Gastroesophageal sphincter (tissue), 4 donors: Measurements from ENCODE around the gene ACOX1. TPM values are rescaled to one million over a fixed set of nuclear protein-coding genes. Genes with fewer than 3 reads are reported as not detected.

Source experiments
- ATAC-seq: fragments of 150-250 bp; one replicate; pipeline ENCODE4 v1.9.1; 2016; ENCODE audit warnings: mild to moderate bottlenecking, moderate library complexity
- H3K27ac ChIP-seq, 4 donors: fragments of 200-600 bp; sonication (generic) in 3 of 4; 1 replicate in 3 of 4; 2 replicates in 1 of 4; pipeline ENCODE4 v1.5.1; 2016 to 2019
- H3K27me3 ChIP-seq: fragments of 200-600 bp; sonication (generic); one replicate; pipeline ENCODE4 v1.5.1; 2019
- H3K36me3 ChIP-seq, 2 donors: fragments of 200-600 bp; sonication (generic); one replicate each; pipeline ENCODE4 v1.5.1; 2019; ENCODE audit warnings: control low read depth in 1 of 2
- H3K4me1 ChIP-seq, 3 donors: fragments of 200-600 bp; sonication (generic); 1 replicate in 2 of 3; 2 replicates in 1 of 3; pipeline ENCODE4 v1.5.1; 2016 to 2019; ENCODE audit warnings: control low read depth in 2 of 3
- H3K4me3 ChIP-seq, 2 donors: fragments of 200-600 bp; sonication (generic); one replicate each; pipeline ENCODE4 v1.5.1; 2019; ENCODE audit warnings: mild to moderate bottlenecking in 1 of 2, moderate library complexity in 1 of 2
- H3K9me3 ChIP-seq, 3 donors: fragments of 200-600 bp; sonication (generic); one replicate each; pipeline ENCODE4 v1.5.1; 2017 to 2019; ENCODE audit warnings: control low read depth in 2 of 3
- EP300 ChIP-seq: sonication (generic); formaldehyde crosslinking; IDR thresholded peaks from one replicate; pipeline ENCODE4 v1.6.1; 2017; ENCODE audit warnings: antibody characterized with exemption, mild to moderate bottlenecking
- POLR2A ChIP-seq, 2 donors: fragments of 450-650 bp; IDR thresholded peaks; one replicate each; pipeline ENCODE4 v1.6.1; 2017; ENCODE audit warnings: antibody characterized with exemption in 2 of 2, mild to moderate bottlenecking in 2 of 2, moderate library complexity in 1 of 2
- POLR2AphosphoS5 ChIP-seq: sonication (generic); formaldehyde crosslinking; IDR thresholded peaks from one replicate; pipeline ENCODE4 v1.6.1; 2017; ENCODE audit warnings: antibody characterized with exemption
- WGBS, 2 donors: methylation state at CpG; one replicate each; pipeline ENCODE4 v1.1.5; 2018; ENCODE audit warnings: low coverage in 1 of 2; 5-methylcytosine and 5-hydroxymethylcytosine counted together
- total RNA-seq, 4 donors: library from RNA; depleted of rRNA; stranded (reverse); fragments of >200 nt; gene quantifications; one replicate each; pipeline ENCODE4 v1.1.0, GENCODE V29; 2016
- TF ChIP-seq, protein P1 (sequence below), 4 experiments: fragments of 200-600 bp in 2 of 4; fragments of 450-650 bp in 2 of 4; sonication (generic) in 1 of 4; IDR thresholded peaks; one replicate each; pipeline ENCODE4 v1.5.1; 2017 to 2019; ENCODE audit warnings: antibody characterized with exemption in 4 of 4, mild to moderate bottlenecking in 2 of 4, moderate library complexity in 2 of 4

Gene ACOX1
- total RNA-seq, 4 donors from 2014 or later, result 45.9 to 63.4 (median 54.2) TPM

DNA sequence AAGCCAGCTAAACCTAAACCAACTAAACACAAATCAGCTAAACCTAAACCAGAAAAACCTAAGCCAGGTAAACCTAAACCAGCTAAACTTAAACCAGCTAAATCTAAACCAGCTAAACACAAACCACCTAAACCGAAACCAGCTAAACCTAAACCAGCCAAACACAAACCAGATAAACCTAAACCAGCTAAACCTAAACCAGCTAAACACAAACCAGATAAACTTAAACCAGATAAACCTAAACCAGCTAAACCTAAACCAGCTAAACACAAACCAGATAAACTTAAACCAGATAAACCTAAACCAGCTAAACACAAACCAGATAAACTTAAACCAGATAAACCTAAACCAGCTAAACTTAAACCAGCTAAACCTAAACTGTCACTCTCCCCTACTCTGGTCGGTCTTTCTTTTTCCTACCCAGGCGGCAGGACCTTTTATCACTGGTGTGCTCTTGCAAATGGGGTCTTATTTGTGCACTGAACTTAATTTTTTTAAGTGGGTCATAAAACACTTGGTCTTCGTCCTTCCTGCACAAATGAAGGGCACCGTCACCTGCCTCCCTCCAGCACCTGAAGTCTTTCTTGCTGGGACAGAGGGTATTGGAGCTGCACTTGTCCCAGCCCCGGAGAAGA is 41.0 kb upstream of the ACOX1 start:
- Histone ChIP-seq H3K4me3 (no peak overlapping the region), H3K27ac (no peak overlapping the region), H3K36me3 (no peaks in the 10 kb centered on the region), H3K4me1 (no peaks in the 10 kb centered on the region), H3K27me3 (peaks cover 22% of the 10 kb centered on the region), H3K9me3 (no peaks in the 10 kb centered on the region)
- TF ChIP-seq EP300 (no peak), POLR2AphosphoS5 (no peak), POLR2A (IDR thresholded peaks at IDR 0.05) (no peak)
- TF ChIP-seq, protein P1, sequence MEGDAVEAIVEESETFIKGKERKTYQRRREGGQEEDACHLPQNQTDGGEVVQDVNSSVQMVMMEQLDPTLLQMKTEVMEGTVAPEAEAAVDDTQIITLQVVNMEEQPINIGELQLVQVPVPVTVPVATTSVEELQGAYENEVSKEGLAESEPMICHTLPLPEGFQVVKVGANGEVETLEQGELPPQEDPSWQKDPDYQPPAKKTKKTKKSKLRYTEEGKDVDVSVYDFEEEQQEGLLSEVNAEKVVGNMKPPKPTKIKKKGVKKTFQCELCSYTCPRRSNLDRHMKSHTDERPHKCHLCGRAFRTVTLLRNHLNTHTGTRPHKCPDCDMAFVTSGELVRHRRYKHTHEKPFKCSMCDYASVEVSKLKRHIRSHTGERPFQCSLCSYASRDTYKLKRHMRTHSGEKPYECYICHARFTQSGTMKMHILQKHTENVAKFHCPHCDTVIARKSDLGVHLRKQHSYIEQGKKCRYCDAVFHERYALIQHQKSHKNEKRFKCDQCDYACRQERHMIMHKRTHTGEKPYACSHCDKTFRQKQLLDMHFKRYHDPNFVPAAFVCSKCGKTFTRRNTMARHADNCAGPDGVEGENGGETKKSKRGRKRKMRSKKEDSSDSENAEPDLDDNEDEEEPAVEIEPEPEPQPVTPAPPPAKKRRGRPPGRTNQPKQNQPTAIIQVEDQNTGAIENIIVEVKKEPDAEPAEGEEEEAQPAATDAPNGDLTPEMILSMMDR (IDR thresholded peaks at IDR 0.05), result no peak
- no peak for ATAC-seq
- WGBS, 2 donors, result 82 to 87% methylated on average over 4 to 6 of the region's 6 CpGs

DNA sequence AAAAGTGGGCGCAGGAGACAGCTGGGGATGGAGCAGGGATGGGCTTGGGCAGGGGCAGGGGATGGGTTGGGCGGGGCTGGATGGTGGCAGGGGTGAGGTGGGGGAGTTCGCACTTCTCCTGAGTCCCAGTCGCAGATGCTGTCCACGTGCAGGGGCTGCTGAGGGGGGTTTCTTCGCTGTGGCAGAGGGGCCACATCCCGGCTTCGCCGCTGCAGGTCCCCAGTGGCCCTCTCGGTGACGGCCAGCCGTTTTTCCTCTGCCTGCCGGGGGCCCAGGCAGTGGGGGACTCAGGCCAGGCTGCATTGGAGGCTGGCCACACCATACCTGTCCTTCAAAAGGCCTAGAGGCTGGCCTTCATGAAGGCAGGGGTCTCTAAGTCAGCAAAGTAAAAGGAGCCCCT is 39.8 kb upstream of the ACOX1 start:
- Histone ChIP-seq H3K36me3 (no peaks in the 10 kb centered on the region), H3K9me3 (no peaks in the 10 kb centered on the region), H3K4me3 (no peak overlapping the region), H3K4me1 (peaks cover 0 to 7% (median 0%) of the 10 kb centered on the region in 3 donors), H3K27ac (no peak overlapping the region), H3K27me3 (peaks cover 23% of the 10 kb centered on the region)
- TF ChIP-seq POLR2AphosphoS5 (no peak), POLR2A (IDR thresholded peaks at IDR 0.05) (no peak), EP300 (no peak)
- TF ChIP-seq, protein P1 (IDR thresholded peaks at IDR 0.05), result no peak
- no peak for ATAC-seq
- WGBS, 2 donors, result 63 to 84% methylated on average over 3 to 6 of the region's 13 CpGs

DNA sequence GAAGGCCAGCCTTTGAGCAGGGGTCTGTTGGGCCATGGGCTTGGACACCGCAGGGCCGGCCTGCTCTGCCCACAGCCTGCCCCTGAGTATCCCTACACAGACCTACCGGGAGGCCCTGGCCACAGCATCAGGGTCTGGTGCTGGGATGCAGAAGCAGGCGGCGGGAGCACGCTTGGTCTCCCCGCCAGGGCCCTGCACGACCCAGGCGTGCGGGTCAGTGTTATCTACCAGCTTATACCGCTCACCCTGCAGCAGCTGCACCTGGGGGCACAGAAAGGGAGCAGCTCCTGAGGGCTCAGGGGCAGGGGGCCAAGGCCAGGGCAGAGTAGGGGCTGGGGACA is 39.3 kb upstream of the ACOX1 start:
- TF ChIP-seq EP300 (no peak), POLR2A (IDR thresholded peaks at IDR 0.05) (no peak), POLR2AphosphoS5 (no peak)
- TF ChIP-seq, protein P1 (IDR thresholded peaks at IDR 0.05), result no peak
- no peaks in the 10 kb centered on the region for H3K36me3 ChIP-seq
- peaks cover 0 to 7% (median 0%) of the 10 kb centered on the region in 3 donors for H3K4me1 ChIP-seq
- WGBS, 2 donors, result no CpG with 5 or more reads among the region's 11 CpGs
- no peaks in the 10 kb centered on the region for H3K9me3 ChIP-seq
- H3K4me3 ChIP-seq, result no peak overlapping the region
- ATAC-seq, result no peak
- H3K27me3 ChIP-seq, result peaks cover 23% of the 10 kb centered on the region
- H3K27ac ChIP-seq, result no peak overlapping the region

DNA sequence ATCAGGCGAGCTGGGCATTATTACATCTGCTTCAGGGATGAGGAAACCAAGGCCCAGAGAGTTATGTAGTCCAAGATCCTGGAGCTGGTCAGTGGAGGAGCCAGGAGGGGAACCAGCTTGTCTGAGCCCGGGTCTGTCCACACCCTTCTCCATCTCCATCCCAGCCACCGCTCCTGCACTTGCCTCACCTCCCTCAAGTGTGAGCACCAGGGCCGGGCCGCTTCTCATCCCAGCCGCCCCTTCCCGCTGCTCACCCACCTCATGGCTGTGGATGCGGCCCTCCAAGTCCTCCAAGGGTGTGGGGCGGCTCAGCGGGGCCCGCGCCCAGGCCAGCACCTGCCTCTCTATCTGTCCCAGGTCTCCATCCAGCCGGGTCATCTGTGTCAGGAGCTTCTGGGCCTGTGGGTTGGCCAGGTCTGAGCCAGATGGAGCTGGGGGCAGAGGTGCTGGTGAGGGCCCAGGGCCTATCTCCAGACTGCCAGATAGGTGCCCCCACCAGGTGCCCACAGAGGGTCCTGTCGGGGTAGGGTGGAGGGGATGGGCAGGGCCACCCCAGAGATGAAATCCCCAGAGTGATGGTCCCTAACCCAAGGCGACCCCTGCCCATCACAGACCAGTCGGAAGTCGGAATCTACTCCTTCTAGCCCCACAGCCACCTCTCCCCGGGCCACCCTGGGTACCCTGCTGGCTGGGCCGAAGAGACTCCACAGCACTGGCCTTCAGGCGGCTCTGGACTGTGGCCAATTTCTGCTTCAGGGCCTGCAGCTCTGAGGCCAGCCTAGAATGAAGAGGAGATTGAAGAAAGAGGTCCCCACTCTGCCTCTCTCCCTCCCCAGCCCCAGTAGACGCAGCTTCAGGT is 38.7 kb upstream of the ACOX1 start:
- H3K4me3 ChIP-seq, result no peak overlapping the region
- TF ChIP-seq EP300 (no peak), POLR2AphosphoS5 (no peak), POLR2A (IDR thresholded peaks at IDR 0.05) (no peak)
- peaks cover 0 to 7% (median 0%) of the 10 kb centered on the region in 3 donors for H3K4me1 ChIP-seq
- H3K27me3 ChIP-seq, result peaks cover 23% of the 10 kb centered on the region
- ATAC-seq, result no peak
- H3K36me3 ChIP-seq, result no peaks in the 10 kb centered on the region
- no peaks in the 10 kb centered on the region for H3K9me3 ChIP-seq
- 90% methylated on average over 2 of the region's 21 CpGs; no CpG with 5 or more reads in 1 of the 2 donors for WGBS, 2 donors
- no peak overlapping the region for H3K27ac ChIP-seq

DNA sequence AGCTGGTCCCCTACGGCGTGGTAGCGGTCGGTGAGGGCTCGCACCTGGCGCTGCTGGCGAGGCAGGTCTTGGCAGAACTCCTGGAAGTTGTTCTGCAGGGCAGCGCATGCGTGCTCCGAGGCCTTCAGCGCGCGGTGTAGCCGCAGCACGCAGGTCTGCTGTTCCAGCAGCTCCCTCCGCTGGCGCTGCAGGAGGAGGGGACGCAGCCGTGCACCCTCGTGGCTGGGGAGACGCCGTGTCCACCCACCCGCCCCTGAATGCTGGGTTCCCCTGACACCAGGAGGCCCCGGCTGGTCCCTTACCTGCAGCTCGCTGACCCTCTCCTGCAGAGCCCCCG is 35.9 kb upstream of the ACOX1 start:
- no peak overlapping the region for H3K27ac ChIP-seq
- H3K9me3 ChIP-seq, result no peaks in the 10 kb centered on the region
- H3K4me1 ChIP-seq, result peaks cover 0 to 7% (median 0%) of the 10 kb centered on the region in 3 donors
- H3K27me3 ChIP-seq, result peaks cover 7% of the 10 kb centered on the region
- 75% methylated on average over 4 of the region's 26 CpGs; no CpG with 5 or more reads in 1 of the 2 donors for WGBS, 2 donors
- no peak for TF ChIP-seq POLR2AphosphoS5
- TF ChIP-seq, protein P1 (IDR thresholded peaks at IDR 0.05), result no peak
- TF ChIP-seq EP300, result no peak
- no peak for TF ChIP-seq POLR2A (IDR thresholded peaks at IDR 0.05)
- no peak for ATAC-seq
- H3K36me3 ChIP-seq, result no peaks in the 10 kb centered on the region
- H3K4me3 ChIP-seq, result no peak overlapping the region
